HG03159 (cell line): ENCODE data around the gene MPV17L2.
"Not testable (repeated sequence)": the region's sequence is repeated elsewhere in the genome, so short reads cannot be mapped to it uniquely, and the experiment has no call there.

ENCODE experiments used
- ATAC-seq: cut with Tn5 transposase; IDR thresholded peaks from one replicate; pipeline ENCODE4 v1.9.1; 2021; ENCODE audit warnings: mild to moderate bottlenecking, moderate library complexity; ENCODE audit not compliant: unreplicated experiment

Gene MPV17L2

DNA sequence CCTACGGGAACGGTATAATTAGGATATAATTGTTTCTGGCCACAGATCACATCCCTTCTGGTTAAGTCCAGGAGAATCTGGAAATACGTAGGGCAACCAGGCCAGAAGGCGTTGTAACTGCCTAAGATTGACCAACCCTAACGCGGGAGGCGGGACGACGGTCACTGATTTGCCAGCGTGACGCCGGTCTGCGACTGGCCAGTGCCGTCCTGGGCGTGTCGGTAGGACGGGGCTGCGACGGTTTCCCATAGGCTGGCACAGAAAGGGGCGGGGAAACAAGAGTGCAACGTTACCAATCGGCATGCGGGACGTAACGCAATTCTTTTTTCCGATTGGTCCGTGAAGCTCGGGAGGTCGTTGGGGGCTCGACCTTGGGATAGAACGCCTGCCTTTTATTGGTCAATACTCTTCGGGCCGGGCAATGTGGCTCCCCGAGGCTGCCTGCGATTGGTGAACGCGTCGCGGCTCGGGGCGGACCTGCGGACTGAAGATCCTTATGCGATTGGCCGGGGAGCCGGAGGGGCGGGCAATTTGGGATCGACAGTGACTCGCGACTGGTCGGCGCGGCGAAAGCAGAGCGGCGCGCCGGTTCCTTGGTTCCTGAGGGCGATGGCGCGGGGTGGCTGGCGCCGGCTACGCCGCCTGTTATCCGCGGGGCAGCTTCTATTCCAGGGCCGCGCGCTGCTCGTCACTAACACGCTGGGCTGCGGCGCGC lies at the start of gene MPV17L2:
Gene MPV17L2, plus strand, starts transcription at position 546 of the 715 bp plus-strand sequence. Its CDS starts 64 bp downstream, at position 610.
- ATAC-seq: peak; percentile 83

DNA sequence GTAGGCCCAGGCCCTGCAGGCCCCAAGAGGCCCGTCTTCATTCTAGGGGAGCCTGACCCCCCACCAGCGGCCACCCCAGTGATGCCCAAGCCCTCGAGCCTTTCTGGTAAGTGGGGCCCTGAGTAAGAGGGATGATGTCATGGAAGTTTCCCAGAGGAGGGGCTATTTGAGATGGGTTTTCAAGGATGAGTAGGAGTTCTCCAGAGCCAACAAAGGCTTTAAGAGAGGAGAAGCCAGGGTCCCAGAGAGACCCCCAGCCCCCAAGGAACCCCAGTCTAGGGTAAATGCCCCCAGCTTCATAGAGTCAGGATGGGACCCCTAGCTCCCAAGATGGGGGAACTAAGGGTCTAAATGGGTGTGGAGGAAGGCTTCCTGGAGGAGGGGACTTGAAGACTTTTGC lies 49.1 kb upstream of the MPV17L2 start:
- no peak for ATAC-seq

DNA sequence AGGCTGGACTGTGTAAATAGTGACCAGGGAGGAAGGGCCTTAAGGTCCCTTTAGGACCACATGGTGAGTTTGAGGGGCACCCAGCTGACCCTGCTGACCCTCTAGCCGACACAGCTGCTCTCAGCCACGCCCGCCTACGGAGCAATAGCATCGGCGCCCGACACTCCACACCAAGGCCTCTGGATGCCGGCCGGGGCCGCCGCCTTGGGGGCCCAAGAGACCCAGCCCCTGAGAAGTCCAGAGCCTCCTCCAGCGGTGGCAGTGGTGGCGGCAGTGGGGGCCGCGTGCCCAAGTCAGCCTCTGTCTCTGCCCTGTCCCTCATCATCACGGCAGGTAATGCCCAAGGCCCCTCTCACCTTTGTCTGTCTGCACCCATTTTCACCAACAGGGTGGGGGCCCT lies 48.7 kb upstream of the MPV17L2 start:
- no peak for ATAC-seq

DNA sequence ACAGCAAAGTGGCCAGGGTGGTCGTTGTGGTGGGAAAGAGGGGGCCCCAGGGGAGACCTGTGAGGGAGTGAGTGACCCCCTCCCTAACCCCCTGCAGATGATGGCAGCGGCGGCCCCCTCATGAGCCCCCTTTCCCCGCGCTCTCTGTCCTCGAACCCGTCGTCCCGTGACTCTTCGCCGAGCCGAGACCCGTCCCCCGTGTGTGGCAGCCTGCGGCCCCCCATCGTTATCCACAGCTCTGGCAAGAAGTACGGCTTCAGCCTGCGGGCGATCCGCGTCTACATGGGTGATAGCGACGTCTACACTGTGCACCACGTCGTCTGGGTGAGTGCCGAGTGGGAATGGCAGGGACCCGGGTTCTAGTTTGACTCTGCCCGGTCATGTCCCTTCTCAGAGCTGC lies 48.1 kb upstream of the MPV17L2 start:
- no peak for ATAC-seq

GRCh38 chr19:18145391-18145999 lies 47.5 kb upstream of the MPV17L2 start:
- no peak for ATAC-seq

DNA sequence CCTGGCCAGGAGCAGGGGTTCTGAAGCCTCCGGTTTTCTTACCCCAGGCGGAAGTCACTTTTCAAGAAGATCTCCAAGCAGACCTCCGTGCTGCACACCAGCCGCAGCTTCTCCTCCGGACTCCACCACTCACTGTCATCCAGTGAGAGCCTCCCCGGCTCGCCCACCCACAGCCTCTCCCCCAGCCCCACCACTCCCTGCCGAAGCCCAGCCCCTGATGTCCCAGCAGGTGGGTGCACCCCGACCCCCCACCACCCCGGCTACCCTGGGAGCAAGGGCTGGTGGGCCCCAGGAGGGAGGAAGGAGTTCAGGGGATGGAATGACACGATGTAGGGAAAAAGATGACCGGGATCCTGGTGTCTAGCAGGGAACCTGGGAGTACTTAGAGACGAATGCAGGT lies 45.6 kb upstream of the MPV17L2 start:
- no peak for ATAC-seq

GRCh38 chr19:18149596-18149975 lies 43.4 kb upstream of the MPV17L2 start:
- no peak for ATAC-seq

GRCh38 chr19:18150776-18151624 lies 42.0 kb upstream of the MPV17L2 start:
- no peak for ATAC-seq

- ATAC-seq: peak; percentile 64
These were observed 40.6 kb upstream of the MPV17L2 start for GRCh38 chr19:18152442-18152816.

DNA sequence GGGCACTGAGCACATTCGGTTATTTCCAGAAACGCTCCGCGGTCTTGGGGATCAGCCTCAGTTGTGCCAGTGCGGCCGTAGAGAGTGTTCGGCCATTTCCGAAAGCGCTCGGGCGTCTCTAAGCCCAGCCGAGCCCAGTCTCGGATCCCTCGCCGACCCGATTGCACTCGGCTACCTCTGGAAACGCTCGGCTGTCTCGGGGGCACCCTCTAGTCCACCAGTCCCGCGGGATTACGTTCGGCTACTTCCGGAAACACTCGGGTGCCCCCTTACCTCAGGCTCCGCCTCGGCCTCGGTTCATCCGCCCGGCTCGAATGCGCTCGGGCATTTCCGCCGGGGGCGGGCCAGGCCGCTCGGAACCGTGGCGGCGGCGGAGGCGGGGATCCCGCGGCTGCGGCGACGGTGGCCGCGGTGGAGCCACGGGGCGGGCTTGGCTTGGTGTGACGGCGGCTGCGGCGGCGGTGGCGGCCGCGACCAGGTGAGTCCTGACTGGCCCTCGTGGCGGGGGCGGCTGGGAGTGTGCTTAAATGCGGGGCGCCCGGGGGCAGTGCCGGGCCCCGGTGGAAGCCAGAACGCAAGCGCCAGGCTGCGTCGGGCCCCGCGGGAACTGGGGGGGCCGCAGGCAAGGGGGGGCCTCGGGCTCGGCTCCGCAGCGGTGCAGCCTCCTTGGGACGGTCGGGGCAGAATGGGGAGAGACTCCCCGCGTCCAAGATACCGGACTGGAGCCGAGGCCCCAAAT lies 40.0 kb upstream of the MPV17L2 start, which contains the start of gene PIK3R2:
Gene PIK3R2, plus strand, starts transcription at position 347 of the 739 bp plus-strand sequence. CDS start 2,717 bp downstream, outside the sequence.
- peak; percentile 77 for ATAC-seq

GRCh38 chr19:18153556-18154134 lies 39.4 kb upstream of the MPV17L2 start:
- no peak for ATAC-seq

DNA sequence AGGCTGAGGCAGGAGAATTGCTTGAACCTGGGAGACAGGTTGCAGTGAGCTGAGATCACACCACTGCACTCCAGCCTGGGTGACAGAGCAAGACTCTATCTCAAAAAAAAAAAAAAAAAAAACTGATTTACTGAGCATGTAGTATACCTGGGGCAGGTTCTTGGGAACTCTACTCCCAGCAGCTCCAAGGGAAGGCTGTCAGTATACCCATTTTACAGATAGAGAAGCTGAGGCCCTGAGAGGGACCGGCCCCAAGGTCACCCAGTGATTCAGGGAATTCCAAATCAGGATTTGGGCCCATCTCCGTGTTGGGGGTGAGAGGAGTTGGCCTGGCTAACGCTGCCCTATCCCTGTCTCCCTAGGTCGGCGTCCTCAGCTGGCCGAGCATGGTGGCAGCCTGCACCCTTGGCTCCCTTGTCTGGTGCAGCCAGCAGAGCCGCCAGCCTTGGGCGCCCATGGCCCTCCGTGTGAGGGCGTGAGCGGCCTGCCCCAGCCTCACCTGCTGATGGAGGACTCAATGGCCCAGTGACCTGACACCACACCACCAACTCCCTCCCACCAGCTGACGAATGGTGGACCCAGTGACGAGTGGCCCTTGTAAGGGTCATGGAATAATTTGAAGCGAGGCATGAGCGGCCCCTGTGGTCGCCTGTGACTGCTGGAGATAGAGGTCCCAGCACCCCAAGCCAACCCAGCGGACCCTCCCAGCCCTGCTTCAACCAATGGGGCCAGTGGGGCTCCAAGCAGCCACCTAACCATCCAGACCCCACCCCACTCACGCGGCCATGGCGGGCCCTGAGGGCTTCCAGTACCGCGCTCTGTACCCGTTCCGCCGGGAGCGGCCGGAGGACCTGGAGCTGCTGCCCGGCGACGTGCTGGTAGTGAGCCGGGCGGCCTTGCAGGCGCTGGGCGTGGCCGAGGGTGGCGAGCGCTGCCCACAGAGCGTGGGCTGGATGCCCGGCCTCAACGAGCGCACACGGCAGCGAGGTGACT lies 37.6 kb upstream of the MPV17L2 start:
- no peak for ATAC-seq

DNA sequence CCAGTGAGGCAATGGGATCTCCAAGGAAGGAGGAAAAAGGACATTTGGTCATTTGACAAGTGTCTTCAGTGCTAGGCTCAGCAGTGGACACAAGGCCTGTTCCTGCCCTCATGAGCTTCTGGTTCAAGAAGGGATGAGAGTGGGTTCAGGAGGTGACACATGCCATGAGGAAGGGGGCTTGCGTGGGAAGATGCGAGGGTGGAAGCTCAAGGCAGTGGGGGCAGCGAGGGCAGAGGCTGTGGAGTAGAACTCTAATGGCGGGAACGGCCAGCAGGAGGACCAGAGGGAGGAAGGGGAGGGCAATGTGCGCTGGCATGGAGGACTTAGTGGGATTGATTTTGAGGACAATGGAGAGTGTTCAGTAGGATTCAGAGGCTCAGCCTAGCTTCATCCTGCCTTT lies 36.8 kb upstream of the MPV17L2 start:
- no peak for ATAC-seq

- no peak for ATAC-seq
These were observed 36.1 kb upstream of the MPV17L2 start for GRCh38 chr19:18156841-18157464.

DNA sequence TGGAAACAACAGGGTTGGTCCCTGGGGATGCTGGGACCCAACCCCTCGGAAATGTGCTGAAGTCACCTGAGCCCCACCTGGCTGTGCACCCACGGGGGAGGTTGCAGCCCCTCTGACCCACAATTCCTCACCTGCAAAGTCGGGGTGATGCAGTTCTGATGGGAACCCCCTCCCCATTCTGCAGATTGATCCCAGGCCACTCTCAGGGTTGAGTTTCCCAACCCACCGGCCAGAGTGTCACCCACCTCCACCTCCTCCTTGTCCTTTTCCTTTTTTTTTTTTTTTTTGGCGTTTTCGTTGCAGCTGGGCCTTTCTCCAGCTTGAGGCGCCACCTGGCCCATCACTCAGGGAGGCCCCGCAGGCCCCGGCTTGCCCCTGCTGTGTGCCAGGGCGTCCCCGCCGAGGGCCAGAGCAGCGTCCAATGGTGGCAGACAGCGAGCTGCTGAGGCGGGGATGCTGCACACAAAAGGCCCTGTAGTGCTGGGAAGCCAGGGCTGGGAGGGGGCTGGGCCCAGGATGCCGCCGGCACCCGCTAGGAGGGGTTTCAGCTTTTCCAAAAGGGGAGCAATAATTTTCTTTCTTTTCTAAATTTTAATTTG lies 35.5 kb upstream of the MPV17L2 start:
- no peak for ATAC-seq

GRCh38 chr19:18158467-18158866 lies 34.6 kb upstream of the MPV17L2 start:
- ATAC-seq: no peak

DNA sequence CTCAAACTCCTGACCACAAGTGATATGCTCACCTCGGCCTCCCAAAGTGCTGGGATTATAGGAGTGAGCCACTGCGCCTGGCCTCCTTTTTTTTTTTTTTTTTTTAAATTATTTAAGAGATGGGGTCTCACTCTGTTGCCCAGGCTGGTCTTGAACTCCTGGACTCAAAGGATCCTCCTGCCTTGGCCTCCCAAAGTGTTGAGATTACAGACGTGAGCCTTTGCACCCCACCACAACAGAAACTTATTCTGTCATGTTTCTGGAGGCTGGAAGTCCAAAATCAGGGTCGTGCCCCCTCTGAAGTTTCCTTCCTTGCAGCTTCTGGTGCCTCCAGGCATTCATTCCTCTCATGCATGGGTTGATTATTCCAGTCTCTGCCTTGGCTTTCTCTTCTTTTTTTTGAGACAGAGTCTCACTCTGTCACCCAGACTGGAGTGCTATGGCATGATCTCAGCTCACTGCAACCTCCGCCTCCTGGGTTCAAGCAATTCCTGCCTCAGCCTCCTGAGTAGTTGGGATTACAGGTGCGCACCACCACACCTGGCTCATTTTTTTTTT lies 33.9 kb upstream of the MPV17L2 start:
- ATAC-seq: not testable (repeated sequence)

- ATAC-seq: no peak
These were observed 33.2 kb upstream of the MPV17L2 start for GRCh38 chr19:18159810-18160209.
